ENCODE data around the gene FSIP1.

FSIP1 gene

GRCh38 chr15:39581793-39582285, 200.8 kb downstream of the FSIP1 start:
- TF ChIP-seq GATA3 (IDR thresholded peaks at IDR 0.05; ENCODE audit: low read depth, low read length) (no peak), GATA2 (IDR thresholded peaks at IDR 0.05; ENCODE audit: low read depth, low read length) (no peak)

GRCh38 chr15:39581242-39581792, 201.3 kb downstream of the FSIP1 start:
- no peak for TF ChIP-seq GATA2 (IDR thresholded peaks at IDR 0.05; ENCODE audit: low read depth, low read length)
- no peak for TF ChIP-seq GATA3 (IDR thresholded peaks at IDR 0.05; ENCODE audit: low read depth, low read length)

DNA sequence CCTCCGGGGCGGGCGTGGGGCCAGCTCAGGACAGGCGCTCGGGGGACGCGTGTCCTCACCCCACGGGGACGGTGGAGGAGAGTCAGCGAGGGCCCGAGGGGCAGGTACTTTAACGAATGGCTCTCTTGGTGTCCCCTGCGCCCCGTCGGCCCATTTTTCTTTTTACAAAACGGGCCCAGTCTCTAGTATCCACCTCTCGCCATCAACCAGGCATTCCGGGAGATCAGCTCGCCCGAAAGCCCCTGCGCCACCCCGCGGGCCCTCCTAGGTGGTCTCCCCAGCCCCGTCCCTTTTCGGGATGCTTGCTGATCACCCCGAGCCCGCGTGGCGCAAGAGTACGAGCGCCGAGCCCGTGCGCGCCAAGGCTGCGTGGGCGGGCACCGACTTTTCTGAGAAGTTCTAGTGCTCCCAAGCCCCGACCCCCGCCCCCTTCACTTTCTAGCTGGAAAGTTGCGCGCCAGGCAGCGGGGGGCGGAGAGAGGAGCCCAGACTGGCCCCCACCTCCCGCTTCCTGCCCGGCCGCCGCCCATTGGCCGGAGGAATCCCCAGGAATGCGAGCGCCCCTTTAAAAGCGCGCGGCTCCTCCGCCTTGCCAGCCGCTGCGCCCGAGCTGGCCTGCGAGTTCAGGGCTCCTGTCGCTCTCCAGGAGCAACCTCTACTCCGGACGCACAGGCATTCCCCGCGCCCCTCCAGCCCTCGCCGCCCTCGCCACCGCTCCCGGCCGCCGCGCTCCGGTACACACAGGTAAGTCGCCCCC, 202.0 kb downstream of the FSIP1 start, which contains the start of gene THBS1:
TSS of gene THBS1 (plus strand) at position 595 of the 757 bp plus-strand sequence. CDS start 779 bp downstream, outside the sequence.
- no peak for TF ChIP-seq GATA3 (IDR thresholded peaks at IDR 0.05; ENCODE audit: low read depth, low read length)
- no peak for TF ChIP-seq GATA2 (IDR thresholded peaks at IDR 0.05; ENCODE audit: low read depth, low read length)

- TF ChIP-seq GATA3 (IDR thresholded peaks at IDR 0.05; ENCODE audit: low read depth, low read length) (no peak), GATA2 (IDR thresholded peaks at IDR 0.05; ENCODE audit: low read depth, low read length) (no peak)
Observed at GRCh38 chr15:39580117-39580484, 202.5 kb downstream of the FSIP1 start.

- TF ChIP-seq GATA2 (IDR thresholded peaks at IDR 0.05; ENCODE audit: low read depth, low read length) (no peak), GATA3 (IDR thresholded peaks at IDR 0.05; ENCODE audit: low read depth, low read length) (no peak)
Observed at GRCh38 chr15:39579487-39580116, 203.0 kb downstream of the FSIP1 start.

DNA sequence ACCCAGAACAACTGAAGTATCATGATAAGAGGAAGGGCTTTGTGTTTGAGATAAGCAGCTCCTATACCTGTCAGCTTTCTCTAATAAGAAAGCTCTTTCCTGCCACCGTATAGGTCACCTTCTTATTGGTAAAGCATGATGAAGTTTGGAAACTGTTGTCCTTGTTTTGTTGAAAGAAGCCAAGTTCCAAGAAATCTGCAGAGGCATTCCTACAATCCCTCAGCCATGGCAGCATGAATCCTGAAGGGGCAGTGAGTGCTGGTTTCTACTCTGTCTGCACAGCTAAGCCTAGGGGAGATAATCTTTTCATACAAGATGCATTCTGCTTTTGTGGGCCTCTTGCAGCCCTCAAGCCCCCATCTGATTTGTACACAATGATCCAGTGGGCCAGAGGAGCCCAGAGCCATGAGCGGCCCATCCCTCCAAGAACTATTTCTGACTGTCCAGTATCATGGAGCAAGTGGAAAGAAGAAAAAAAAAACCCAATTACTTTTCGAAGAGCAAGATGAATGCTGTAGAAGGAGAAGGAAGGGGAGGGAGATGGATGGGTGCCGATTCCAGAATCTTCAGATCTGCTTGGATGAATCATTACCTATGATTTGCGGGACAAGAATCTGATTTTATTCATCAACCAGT, 203.7 kb downstream of the FSIP1 start:
- no peak for TF ChIP-seq GATA2 (IDR thresholded peaks at IDR 0.05; ENCODE audit: low read depth, low read length)
- no peak for TF ChIP-seq GATA3 (IDR thresholded peaks at IDR 0.05; ENCODE audit: low read depth, low read length)

- TF ChIP-seq GATA2 (IDR thresholded peaks at IDR 0.05; ENCODE audit: low read depth, low read length), result no peak
- TF ChIP-seq GATA3 (IDR thresholded peaks at IDR 0.05; ENCODE audit: low read depth, low read length), result no peak
Observed at GRCh38 chr15:39575180-39575579, 207.5 kb downstream of the FSIP1 start.

- TF ChIP-seq GATA3 (IDR thresholded peaks at IDR 0.05; ENCODE audit: low read depth, low read length), result no peak
- no peak for TF ChIP-seq GATA2 (IDR thresholded peaks at IDR 0.05; ENCODE audit: low read depth, low read length)
Observed at GRCh38 chr15:39574427-39574826, 208.2 kb downstream of the FSIP1 start.

GRCh38 chr15:39573844-39574243, 208.8 kb downstream of the FSIP1 start:
- no peak for TF ChIP-seq GATA3 (IDR thresholded peaks at IDR 0.05; ENCODE audit: low read depth, low read length)
- 0 out of 2 replicates have a peak, but pooled peaks have one; percentile 26 for TF ChIP-seq GATA2 (IDR thresholded peaks at IDR 0.05; ENCODE audit: low read depth, low read length)

DNA sequence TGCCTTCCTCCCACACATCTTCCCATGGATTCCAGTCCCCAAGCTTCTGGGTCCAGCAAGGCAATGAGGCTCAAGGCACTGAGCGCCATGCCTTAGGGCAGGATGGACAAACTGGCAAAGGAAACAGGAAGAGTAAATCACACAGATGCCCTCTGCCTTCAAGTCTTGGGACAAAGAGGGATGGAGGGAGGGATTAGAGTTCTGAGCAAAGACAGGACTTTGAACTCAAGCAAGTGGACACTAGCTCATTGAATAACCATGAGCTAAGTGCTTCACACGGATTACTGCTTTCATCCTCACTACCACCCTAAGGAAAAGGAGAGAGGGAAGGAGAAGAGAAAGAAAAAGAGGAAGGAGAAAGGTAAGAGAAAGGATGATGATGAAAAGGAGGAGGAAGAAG, 209.4 kb downstream of the FSIP1 start:
- TF ChIP-seq GATA3 (IDR thresholded peaks at IDR 0.05; ENCODE audit: low read depth, low read length) (no peak), GATA2 (IDR thresholded peaks at IDR 0.05; ENCODE audit: low read depth, low read length) (no peak)

GRCh38 chr15:39565851-39566250, 216.8 kb downstream of the FSIP1 start:
- no peak for TF ChIP-seq GATA3 (IDR thresholded peaks at IDR 0.05; ENCODE audit: low read depth, low read length)
- TF ChIP-seq GATA2 (IDR thresholded peaks at IDR 0.05; ENCODE audit: low read depth, low read length), result no peak

DNA sequence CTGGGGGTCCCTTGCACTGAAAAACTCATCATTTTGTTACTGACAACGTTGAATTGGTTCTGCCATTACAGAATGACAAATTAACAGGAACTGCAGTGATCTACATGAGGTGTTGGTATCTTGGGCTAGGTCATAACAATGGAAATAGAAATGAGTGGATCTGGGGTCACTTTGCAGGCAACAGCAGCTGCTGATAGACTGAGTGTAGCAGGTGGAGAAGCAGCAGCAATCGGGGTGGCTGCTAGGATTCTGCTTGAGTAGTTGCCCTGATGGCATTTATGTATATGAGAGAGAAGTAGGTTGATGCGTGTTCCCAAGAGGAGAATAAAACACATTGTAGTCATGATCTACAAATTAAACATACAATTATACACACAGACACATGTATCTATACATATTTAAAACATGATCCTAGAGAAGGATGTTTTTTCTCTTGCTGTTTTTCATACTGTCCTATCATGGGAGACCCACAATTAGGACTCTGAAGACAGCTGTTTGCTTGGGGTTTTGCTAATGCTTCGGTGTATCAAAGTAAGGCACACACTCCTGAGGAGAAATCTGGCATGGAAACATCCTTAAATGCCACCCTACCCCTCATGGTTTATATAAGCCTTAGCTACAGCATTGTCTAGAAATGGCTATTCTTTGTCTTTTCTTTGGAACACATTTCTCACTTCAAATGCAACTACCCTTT, 217.5 kb downstream of the FSIP1 start:
- TF ChIP-seq GATA3 (IDR thresholded peaks at IDR 0.05; ENCODE audit: low read depth, low read length) (no peak), GATA2 (IDR thresholded peaks at IDR 0.05; ENCODE audit: low read depth, low read length) (no peak)

- TF ChIP-seq GATA2 (IDR thresholded peaks at IDR 0.05; ENCODE audit: low read depth, low read length) (no peak), GATA3 (IDR thresholded peaks at IDR 0.05; ENCODE audit: low read depth, low read length) (no peak)
Observed at GRCh38 chr15:39558421-39558820, 224.2 kb downstream of the FSIP1 start.

GRCh38 chr15:39556461-39556860, 226.2 kb downstream of the FSIP1 start:
- no peak for TF ChIP-seq GATA3 (IDR thresholded peaks at IDR 0.05; ENCODE audit: low read depth, low read length)
- TF ChIP-seq GATA2 (IDR thresholded peaks at IDR 0.05; ENCODE audit: low read depth, low read length), result no peak
